Activated T-helper 1 cell treated with Interleukin-2 at 50 U/mL for 16 hours (primary cell): Measurements from ENCODE around the gene CCL19.
"Not testable (repeated sequence)": the region's sequence is repeated elsewhere in the genome, so short reads cannot be mapped to it uniquely, and the experiment has no call there.

Experiments used
- DNase-seq: peaks from one replicate; pipeline ENCODE4 v3.0.0-alpha.2; 2020; ENCODE audit warnings: low read depth

Gene CCL19

DNA sequence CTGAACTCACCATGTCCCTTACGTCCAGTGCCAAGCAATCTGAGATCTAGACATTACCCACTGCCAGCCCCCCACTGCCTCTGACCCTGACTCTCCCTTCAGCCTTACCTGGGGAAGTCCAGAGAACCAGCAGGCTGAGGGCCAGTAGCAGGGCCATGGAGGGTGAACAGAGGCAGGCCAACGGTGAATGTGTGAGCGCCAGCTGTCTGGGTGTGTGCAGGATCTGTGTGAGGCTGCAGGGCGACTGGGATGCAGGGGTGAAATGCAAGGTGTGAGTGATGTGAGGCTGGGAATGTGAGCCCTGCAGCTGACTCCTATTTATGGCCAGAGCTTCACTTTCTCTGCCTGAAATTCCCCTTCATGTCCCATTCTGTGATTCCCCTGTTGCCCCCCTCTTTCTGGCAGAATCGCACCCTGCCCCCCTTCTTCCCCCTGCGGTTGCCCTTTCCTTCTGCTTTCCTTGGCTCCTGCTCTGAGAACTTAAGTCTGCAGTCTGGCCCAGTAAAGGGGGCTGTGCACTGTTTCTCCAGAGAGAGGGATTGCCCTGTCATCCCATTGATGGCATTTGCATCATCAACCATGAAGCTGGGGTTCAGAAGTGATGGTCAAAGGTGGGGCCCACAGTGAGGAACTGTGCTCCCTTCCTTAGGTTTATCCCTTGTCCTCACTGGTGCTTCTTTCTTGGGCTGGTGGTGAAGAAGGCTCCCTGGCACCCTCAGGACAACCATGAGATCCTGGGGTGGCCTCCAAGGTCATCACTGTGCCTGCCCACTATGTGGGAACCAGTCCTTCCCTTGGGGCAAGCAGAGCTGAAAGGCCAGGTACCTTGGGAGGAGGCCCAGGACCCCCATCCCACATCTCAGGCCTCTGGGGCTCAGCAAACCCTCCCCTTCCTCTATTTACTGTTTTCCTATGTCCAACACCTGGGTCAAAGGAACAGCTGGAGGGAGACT is at the start of gene CCL19:
Gene CCL19, minus strand, starts transcription at position 294 of the 953 bp plus-strand sequence. Its CDS starts 137 bp downstream, at position 157.
- no peak for DNase-seq

DNA sequence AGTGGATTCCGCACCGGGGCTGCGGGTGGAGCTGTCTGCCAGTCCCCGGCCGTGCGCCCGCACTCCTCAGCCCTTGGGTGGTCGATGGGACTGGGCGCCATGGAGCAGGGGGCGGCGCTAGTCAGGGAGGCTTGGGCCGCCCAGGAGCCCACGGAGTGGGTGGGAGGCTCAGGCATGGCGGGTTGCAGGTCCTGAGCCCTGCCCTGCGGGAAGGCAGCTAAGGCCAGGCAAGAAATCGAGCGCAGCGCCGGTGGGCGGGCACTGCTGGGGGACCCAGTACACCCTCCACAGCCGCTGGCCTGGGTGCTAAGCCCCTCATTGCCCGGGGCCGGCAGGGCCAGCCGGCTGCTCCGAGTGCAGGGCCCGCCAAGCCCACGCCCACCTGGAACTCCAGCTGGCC is 49.1 kb upstream of the CCL19 start:
- not testable (repeated sequence) for DNase-seq

DNA sequence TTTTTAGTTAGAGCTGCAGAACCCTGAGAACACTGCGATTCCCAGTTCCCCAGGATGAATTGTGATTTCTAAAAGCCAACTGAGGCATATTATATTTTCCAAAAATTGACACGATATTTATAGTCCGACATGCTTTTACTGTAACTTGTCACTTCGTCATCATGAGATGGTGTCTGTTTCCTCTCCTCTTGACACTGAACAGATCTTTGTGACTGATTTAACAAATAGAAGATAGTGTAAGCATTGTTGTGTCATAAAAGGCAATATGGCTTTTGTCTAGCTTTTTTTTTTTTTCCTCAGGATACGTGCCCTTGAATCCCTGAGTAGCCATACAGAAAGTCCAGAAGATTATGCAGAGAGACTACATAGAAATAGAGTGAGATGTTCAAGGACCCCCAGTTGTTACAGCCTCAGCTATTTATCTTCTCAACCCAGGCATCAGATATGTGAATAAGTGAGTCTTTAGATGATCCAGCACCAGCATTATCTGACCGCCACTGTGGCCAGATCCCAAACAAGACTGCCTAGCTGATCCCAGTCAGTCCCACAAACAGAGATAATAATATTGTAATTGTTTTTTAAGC is 46.7 kb upstream of the CCL19 start:
- DNase-seq: no peak

DNA sequence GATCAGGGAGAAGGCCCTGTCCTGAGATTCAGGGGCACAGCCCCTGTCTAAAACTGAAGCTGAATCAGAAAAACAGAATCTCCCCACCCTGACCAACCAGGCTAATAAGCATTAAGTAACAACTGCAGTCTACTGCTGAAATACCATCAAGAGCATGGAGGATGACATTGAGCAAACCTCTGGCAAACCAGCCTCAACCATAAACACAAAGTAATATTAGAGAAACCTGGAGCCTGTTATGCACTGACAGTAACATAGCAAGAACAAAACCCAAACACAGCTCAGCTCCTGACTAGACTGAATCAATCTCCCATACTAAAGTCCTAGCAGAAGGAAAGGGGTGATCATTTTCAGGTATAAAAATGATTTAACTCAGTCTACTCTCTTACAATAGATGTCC is 43.6 kb upstream of the CCL19 start:
- DNase-seq: no peak

DNA sequence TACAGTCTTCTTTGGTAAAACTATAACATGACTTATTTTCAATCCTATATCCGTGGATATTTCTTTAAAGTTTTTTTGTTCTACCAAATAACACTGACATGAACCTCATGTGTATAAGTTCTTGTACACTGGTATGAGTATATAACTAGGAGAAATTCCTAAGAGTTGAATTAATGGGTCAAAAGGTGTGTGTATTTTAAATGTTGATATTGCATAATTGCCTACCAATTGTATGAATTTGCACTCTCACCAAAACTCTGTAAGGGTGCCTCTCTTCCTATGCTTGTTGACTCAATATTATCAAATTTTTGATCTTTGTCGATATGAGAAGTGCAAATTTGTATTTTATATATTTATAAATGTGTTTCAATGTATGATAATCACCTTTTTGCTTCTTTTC is 41.8 kb upstream of the CCL19 start:
- DNase-seq: no peak

DNA sequence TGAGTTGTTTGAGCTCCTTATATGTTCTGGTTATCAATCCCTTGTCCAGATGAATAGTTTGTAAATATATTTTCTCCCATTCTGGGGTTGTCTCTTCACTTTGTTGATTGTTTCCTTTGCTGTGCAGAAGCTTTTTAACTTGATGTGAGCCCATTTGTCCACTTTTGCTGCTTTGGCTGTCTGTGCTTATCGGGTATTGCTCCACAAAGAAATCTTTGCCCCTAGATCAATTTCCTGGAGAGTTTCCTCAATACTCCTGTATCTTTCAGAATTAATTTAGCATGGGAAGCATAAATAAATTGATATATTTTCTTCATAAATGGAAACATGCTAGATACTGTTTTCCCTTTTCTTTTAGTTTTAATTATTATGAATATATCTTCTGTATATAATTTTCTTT is 41.4 kb upstream of the CCL19 start:
- DNase-seq: no peak

DNA sequence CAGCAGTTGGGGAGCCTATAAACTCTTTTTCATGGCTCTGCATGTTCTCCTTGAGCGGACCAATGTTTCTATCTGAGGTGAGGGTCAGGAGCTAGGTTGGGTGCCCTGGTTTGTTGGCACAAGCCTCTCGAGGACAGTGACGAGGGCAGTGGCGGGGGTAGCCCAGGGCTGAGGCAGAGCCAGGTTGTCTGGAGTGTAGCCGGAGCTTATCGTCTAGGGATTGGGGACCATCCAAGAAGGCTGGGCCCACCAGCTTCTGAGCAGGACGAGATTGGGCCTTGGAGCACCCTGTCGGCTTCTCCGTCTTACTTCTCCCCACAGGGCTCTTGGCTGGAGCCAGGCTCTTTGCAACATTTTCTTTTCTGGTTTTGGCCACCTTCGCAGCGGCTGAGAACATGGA is 32.1 kb upstream of the CCL19 start:
- no peak for DNase-seq

DNA sequence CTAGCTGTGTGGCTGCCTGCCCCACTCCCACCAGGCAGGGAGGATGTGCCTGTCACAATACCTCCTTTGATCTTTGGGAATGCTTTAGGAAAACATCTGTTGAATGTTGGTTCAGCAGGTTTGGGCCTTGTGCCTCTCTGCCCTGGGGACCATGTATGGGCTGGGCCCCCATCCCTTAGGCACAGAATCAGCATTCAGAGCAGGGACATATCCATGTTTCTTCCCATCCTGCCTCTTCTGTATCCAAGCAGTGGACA is 28.6 kb upstream of the CCL19 start:
- DNase-seq: not testable (repeated sequence)

DNA sequence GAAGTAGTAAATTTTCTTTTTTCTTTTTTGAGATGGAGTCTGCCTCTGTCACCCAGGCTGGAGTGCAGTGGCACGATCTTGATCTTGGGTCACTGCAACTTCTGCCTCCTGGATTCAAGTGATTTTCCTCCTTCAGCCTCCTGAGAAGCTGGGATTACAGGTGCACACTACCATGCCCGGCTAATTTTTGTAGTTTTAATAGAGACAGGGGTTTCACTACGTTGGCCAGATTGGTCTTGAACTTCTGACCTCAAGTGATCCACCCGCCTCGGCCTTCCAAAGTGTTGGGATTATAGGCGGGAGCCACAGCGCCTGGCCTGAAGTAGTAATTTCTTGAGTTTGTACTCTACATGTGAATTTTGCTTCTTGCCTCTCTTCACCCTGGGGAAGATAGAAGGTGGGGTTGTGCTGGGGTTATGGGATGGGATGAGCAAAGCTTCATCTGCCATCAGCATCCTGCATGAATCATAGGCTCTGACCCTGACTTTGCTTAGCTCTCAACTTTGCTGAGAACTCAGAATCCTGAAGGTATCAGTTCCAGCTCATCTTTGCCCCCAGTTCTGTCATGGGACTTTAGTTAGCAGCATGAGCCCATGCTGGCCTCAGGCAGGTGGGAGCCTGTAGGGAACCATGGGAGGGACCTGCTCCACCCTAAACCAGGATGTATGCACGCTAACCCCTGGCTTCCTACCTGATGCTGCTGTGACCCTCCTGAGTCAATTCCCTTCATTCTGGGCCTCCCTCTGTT is 28.1 kb upstream of the CCL19 start:
- DNase-seq: no peak

DNA sequence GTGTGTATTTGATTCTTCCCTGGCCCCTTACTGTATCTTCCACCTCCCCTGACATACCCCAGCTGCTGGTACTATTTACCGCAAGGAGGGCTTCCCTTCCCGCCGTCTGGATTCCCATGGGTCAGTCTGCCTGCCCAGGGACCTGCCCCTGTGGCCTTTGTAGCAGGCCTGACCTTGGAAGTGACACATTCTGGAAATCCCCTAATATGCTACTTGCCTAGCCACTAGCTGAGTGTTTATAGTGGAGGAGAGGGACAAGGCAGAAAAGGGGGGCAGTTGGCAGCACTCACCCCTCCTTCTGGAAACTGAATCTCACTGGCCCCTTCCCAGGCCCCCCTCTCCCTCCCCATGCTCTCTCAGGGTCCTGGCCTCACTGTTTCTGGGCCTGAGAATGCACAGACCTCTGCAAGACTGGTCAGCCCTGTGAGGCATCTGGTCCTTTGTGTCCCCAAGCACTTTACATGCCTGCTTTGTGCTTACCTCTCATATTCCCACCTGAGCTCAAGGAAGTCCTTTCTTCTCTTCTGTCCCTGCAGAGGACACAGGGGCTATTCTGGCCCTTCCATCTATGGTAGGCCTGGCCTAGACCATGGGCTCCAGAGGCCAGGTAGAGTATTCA is 27.0 kb upstream of the CCL19 start:
- DNase-seq: no peak

DNA sequence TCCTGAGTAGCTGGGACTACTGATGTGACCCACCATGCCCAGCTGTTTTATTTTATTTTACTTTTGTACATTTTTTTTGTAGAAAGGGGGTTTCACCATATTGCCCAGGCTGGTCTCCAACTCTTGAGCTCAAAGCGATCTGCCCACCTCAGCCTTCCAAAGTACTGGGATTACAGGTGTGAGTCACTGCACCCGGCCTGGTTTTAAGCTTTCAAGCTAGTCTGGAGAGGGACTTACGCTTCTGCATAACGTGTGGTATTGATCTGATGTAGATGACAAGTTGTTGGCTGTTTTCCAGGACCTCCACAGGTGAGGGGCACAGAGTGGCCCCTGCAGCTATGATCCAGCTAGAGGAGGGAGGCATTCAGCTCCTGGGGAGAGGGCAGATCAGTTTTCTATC is 25.6 kb upstream of the CCL19 start:
- DNase-seq: no peak

DNA sequence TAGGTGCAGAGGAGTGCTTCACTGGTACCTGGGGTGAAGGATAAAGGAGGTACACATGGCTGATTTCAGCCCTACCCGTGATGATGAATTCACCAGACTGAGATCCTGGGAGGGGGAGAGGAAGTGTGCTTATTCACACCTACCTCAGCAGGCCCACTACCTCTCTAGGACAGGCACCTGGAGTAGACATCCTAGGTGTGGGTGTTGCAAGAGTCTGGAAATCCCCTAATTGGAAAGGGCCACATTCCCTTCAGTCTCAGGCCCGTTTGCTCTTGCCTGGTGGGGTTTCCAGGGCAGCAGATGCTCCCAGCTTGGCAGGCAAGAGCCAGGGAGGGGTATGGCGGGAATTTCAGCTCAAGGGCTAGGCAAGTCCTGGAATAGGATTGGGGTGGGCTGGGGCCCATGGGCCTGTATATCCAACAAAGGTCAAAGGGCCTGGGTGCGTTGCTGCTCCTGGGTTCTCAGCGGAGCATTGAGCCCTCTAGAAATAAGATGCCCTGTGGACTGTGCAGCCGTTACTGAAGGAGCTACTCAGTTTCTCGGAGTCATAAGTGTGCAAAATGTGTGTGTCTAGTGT is 24.7 kb upstream of the CCL19 start:
- DNase-seq: no peak

DNA sequence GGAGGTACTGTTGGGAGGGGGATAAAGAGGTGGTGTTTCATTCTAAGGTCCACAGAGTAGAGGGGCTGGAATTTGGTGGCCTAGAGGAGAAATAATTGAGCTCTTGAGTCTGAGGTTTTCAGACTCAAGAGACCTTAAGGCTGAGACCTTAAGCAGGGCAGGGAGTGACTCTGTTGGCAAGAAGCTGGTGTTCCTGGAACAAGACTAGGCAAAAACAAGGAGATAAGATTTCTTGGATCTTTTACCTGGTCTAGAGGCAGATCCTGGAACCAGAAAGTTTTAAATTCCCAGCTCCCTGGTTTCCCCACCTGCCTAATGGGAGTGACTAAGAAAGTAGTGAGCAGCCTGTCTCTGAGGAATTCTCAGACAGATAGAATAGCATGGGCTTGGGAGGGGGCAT is 22.9 kb upstream of the CCL19 start:
- DNase-seq: no peak

DNA sequence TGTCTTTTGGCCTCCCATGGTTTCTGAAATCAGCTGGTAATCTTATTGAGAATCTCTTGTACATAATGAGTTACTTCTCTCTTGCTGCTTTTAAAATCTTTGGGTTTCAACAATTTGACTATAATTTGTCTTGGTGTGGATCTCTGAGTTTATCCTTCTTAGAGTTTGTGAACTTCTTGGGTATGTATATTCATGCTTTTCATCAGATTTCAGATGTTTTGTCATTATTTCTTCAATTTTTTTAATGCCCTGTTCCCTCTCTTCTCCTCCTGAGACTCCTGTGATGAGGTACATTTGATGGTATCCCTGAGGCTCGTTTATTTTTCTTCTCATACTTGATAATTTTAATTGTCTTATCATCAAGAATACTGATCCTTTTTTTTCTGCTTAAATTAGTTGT is 21.1 kb upstream of the CCL19 start:
- DNase-seq: no peak

DNA sequence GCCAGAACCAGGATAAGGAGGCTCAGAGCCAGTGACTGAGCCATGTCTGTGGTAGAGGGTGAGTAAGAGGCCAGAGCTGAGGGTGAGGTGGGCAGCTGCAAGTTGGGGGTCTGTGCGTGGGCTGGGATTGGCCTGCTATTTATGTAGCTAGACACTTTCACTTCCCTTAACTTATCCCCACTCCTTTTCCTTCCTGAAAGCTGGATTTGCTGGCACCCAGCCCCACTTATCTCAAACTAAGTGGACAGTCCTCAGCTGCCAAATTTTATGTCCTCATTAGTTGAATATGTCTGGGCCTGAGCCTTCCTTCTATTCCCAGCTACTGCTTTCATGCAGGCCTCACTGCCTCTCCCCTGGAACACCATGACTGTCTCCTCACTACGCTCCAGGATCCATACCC is 18.9 kb upstream of the CCL19 start, which contains the start of gene CCL21:
Gene CCL21, minus strand, starts transcription at position 114 of the 400 bp plus-strand sequence. Its CDS starts 70 bp downstream, at position 44.
- no peak for DNase-seq

DNA sequence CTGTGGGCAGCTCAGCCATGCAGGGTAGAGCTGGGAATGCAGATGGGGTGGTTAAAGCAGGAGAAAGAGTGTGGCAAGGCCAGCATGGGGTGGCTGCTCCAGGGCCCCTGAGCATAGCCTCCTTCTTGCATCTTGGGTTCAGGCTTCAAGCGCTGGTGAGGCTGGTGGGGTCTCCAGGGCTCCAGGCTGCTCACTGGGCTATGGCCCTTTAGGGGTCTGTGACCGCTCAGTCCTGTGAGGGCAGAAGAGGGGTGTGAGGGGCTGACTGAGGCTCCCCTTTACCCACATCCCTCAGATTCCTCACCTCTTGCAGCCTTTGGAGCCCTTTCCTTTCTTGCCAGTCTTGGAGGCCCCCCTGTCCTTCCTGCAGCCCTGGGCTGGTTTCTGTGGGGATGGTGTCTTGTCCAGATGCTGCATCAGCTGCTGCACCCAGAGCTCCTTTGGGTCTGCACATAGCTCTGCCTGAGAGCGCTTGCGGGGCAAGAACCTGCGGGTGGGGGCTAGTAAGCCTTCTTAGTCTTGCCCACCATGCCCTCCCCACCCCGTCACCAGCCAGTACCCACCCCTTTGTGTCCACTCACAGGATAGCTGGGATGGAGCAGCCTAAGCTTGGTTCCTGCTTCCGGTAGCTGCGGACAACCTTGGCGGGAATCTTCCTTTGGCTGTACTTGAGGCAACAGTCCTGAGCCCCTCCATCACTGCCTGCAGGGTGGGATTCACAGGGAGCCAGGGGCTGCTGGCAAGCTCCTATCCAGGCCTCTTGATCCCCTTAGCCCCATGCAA is 18.3 kb upstream of the CCL19 start:
- no peak for DNase-seq

DNA sequence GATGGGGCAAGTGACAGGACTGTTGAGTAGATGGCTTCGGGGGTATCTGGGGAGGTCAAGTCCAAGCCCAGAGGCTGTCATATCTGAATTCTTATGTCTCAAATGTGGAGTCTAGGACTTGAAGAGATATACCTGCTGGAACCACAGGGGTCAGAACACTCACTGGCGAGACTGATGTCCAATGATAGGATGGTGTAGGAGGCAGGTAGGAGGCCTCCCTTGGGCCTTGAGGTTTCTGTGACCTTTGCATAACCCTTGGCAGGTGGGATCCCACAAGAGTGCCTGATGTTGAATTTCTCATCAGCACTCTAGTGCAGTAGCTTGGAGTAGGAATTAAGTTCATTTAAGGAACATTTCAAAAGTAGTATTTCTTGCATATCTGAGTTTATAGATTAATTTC is 16.1 kb upstream of the CCL19 start:
- no peak for DNase-seq

DNA sequence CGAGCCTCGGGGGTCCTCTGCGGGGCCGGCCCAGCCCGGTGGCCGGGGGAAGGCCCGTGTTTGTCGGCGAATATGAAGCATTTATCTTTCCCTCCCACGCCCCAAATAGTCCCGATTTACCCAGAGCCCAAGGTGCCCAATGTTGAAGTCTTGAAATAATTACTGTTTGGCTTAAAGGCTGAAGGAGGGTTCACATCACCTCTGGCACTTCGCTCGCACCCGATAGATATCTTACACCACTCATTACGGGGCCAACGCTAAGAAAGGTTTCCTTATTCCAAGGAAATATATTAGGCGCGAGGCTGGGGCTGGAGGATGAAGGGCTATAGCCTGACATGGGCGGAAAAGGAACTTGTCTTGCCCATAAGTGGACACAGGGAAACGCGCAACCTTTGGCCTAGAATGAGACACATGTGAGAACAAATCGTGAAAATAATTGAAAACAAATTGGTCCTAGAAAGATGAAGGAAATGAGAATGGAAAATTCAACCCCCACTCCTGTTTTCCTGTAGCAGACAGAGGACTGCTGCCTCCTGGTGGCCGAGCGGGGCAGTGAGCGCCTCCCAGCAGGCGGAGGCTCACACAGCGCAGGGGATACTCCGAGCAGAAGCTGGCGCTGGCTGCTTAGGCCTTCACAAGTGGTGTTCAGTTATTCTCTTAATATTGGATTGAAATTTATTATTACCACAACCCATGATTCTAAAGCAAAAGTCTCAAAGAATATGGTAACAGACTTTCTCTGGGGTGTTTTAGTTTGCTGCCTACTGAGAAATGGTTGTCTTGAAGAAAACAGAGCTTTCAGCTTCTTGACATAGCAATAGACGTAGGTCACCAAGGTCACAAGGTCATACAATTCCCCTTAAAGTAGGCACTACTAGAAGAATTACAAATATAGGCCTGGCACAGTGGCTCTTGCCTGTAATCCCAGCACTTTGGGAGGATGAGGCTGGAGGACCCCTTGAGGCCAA is 11.0 kb upstream of the CCL19 start:
- DNase-seq: peak; percentile 63

DNA sequence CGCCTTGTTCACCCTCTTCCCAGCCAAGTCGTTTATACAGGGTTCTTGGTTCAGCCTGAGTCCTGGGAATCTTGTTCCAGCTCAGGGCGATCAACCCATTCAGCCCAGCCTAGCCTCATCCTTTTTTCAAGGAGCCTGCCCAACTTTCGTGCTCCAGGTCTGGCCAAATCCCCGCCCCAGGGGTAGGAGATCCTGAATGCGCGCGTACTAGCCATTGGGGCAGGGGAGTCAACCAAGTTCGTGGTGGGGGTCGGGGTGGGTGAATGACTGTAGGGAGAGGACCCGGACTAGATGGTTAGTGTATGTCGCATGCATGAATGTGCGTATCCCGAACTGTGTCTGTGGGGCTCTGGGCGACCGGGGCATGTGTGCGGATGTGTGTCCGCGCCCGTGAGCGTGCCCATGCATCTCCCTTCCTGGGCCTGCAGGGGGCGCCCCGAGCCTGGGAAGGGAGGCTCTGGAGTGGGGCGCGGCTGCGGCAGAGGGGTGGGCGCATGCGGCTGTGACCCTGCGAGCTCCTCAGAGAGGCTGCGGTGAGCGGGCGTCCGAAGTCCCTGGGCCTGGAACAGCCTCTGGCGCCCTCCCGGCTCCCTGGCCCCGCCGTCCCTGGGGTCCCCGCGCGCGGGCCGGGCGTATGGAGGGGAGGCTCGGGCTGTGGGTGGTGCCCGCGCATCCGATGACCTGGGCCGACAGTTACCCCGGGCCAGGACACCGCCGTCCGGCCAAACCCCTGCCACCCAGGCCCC is 10.1 kb upstream of the CCL19 start:
- peak; percentile 58 for DNase-seq
